Esophagus muscularis mucosa (tissue), 4 donors: ENCODE measurements around the gene PDGFD. TPM values are rescaled to one million over a fixed set of nuclear protein-coding genes. Genes with fewer than 3 reads are reported as not detected.

Experiments used
- DNase-seq: peaks from one replicate; pipeline ENCODE4 v3.0.0-alpha.2; 2017; ENCODE audit errors: extremely low spot score
- H3K27ac ChIP-seq, 4 donors: fragments of 200-600 bp; sonication (generic); replicated peaks in 1 of 4; 1 replicate in 3 of 4; 2 replicates in 1 of 4; pipeline ENCODE4 v1.5.1; 2016 to 2019; ENCODE audit warnings: mild to moderate bottlenecking in 1 of 4
- H3K27me3 ChIP-seq, 4 donors: fragments of 200-600 bp; sonication (generic); one replicate each; pipeline versions ENCODE4 v1.5.1 to v1.6.0; 2016 to 2019
- H3K36me3 ChIP-seq, 4 donors: fragments of 200-600 bp; sonication (generic); one replicate each; pipeline ENCODE4 v1.5.1; 2016 to 2019
- H3K4me1 ChIP-seq, 4 donors: fragments of 200-600 bp; sonication (generic); one replicate each; pipeline ENCODE4 v1.5.1; 2016 to 2019
- H3K4me3 ChIP-seq, 4 donors: fragments of 200-600 bp; sonication (generic); 1 replicate in 2 of 4; 2 replicates in 2 of 4; pipeline ENCODE4 v1.5.1; 2016 to 2019; ENCODE audit warnings: mild to moderate bottlenecking in 4 of 4, moderate library complexity in 1 of 4
- H3K9me3 ChIP-seq, 4 donors: fragments of 200-600 bp; sonication (generic); 1 replicate in 3 of 4; 2 replicates in 1 of 4; pipeline ENCODE4 v1.5.1; 2016 to 2019
- EP300 ChIP-seq: sonication (generic); formaldehyde crosslinking; IDR thresholded peaks from one replicate; pipeline ENCODE4 v1.6.1; 2017; ENCODE audit warnings: antibody characterized with exemption
- POLR2A ChIP-seq: fragments of 450-650 bp; IDR thresholded peaks from one replicate; pipeline ENCODE4 v1.6.1; 2017; ENCODE audit warnings: antibody characterized with exemption, moderate library complexity, mild to moderate bottlenecking, low read depth
- POLR2AphosphoS5 ChIP-seq, 2 donors: sonication (generic); formaldehyde crosslinking; IDR thresholded peaks; one replicate each; pipeline ENCODE4 v1.6.1; 2017; ENCODE audit warnings: antibody characterized with exemption in 2 of 2
- WGBS: methylation state at CpG from one replicate; pipeline ENCODE4 v1.1.5; 2018; 5-methylcytosine and 5-hydroxymethylcytosine counted together
- intact Hi-C: fragments of 100-400 bp; cut with DNase I; formaldehyde crosslinking; loops from one replicate; pipeline ENCODE4 v1.15.1; 2023
- total RNA-seq, 4 donors: library from RNA; depleted of rRNA; stranded (reverse); fragments of >200 nt; gene quantifications; one replicate each; pipeline versions ENCODE4 v1.1.0 to v1.2.1, GENCODE V29; 2016
- TF ChIP-seq, protein P1 (sequence below), 3 experiments: fragments of 200-600 bp in 2 of 3; fragments of 450-650 bp in 1 of 3; sonication (generic) in 2 of 3; IDR thresholded peaks; one replicate each; pipeline ENCODE4 v1.5.1; 2017 to 2019; ENCODE audit warnings: antibody characterized with exemption in 3 of 3, mild to moderate bottlenecking in 2 of 3, moderate library complexity in 1 of 3

Gene PDGFD
- total RNA-seq, 4 donors from 2014 or later, result 4.2 to 8.6 (median 6.5) TPM

DNA sequence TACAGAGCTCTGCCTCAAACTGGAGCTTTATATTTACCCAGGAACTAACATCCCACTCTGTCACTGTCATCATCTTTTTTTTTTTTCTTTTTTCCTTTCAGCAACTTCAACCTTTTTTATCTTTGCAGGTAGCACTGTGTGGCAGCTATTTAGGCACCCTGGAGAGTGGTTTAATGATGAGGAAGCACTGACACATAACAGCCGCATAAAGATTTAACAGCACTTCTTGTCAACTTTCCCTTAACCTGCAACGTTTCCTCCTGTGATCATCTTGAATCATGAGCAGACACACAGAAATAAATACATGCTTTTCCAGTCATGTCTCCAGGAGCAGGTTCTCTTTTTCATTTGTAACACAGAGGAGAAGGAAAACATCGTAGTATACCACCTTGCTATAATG is 34.8 kb downstream of the PDGFD start:
- DNase-seq, result no peak
- TF ChIP-seq POLR2A (no peak), EP300 (no peak), POLR2AphosphoS5 (IDR thresholded peaks at IDR 0.05) (no peak)
- TF ChIP-seq, protein P1, sequence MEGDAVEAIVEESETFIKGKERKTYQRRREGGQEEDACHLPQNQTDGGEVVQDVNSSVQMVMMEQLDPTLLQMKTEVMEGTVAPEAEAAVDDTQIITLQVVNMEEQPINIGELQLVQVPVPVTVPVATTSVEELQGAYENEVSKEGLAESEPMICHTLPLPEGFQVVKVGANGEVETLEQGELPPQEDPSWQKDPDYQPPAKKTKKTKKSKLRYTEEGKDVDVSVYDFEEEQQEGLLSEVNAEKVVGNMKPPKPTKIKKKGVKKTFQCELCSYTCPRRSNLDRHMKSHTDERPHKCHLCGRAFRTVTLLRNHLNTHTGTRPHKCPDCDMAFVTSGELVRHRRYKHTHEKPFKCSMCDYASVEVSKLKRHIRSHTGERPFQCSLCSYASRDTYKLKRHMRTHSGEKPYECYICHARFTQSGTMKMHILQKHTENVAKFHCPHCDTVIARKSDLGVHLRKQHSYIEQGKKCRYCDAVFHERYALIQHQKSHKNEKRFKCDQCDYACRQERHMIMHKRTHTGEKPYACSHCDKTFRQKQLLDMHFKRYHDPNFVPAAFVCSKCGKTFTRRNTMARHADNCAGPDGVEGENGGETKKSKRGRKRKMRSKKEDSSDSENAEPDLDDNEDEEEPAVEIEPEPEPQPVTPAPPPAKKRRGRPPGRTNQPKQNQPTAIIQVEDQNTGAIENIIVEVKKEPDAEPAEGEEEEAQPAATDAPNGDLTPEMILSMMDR (IDR thresholded peaks at IDR 0.05), result no peak
- no peaks in the 10 kb centered on the region for H3K4me1 ChIP-seq
- no peak overlapping the region for H3K27ac ChIP-seq
- no peak overlapping the region for H3K4me3 ChIP-seq
- intact Hi-C loops, result no loop called here
- 77% methylated on average over 3 of the region's 3 CpGs for WGBS
- H3K27me3 ChIP-seq, result no peaks in the 10 kb centered on the region
- no peaks in the 10 kb centered on the region for H3K9me3 ChIP-seq
- H3K36me3 ChIP-seq, result no peaks in the 10 kb centered on the region

GRCh38 chr11:104127828-104128227 is 36.1 kb downstream of the PDGFD start:
- H3K4me3 ChIP-seq, result no peak overlapping the region
- 91% methylated on average over 2 of the region's 2 CpGs for WGBS
- no peak for DNase-seq
- no peaks in the 10 kb centered on the region for H3K36me3 ChIP-seq
- TF ChIP-seq POLR2A (no peak), POLR2AphosphoS5 (IDR thresholded peaks at IDR 0.05) (no peak), EP300 (no peak)
- TF ChIP-seq, protein P1 (IDR thresholded peaks at IDR 0.05), result no peak
- no peaks in the 10 kb centered on the region for H3K27me3 ChIP-seq
- no peak overlapping the region for H3K27ac ChIP-seq
- intact Hi-C loops, result no loop called here
- H3K4me1 ChIP-seq, result no peaks in the 10 kb centered on the region
- H3K9me3 ChIP-seq, result no peaks in the 10 kb centered on the region

GRCh38 chr11:104126464-104126863 is 37.5 kb downstream of the PDGFD start:
- intact Hi-C loops, result no loop called here
- H3K9me3 ChIP-seq, result no peaks in the 10 kb centered on the region
- no peaks in the 10 kb centered on the region for H3K4me1 ChIP-seq
- H3K4me3 ChIP-seq, result no peak overlapping the region
- H3K27me3 ChIP-seq, result no peaks in the 10 kb centered on the region
- DNase-seq, result no peak
- 100% methylated on average over 1 of the region's 1 CpG for WGBS
- H3K36me3 ChIP-seq, result no peaks in the 10 kb centered on the region
- H3K27ac ChIP-seq, result no peak overlapping the region
- TF ChIP-seq, protein P1 (IDR thresholded peaks at IDR 0.05), result no peak
- TF ChIP-seq POLR2A (no peak), POLR2AphosphoS5 (IDR thresholded peaks at IDR 0.05) (no peak), EP300 (no peak)

GRCh38 chr11:104124979-104125378 is 39.0 kb downstream of the PDGFD start:
- intact Hi-C loops, result no loop called here
- DNase-seq, result no peak
- no peak overlapping the region for H3K4me3 ChIP-seq
- no peaks in the 10 kb centered on the region for H3K27me3 ChIP-seq
- H3K4me1 ChIP-seq, result no peaks in the 10 kb centered on the region
- H3K36me3 ChIP-seq, result no peaks in the 10 kb centered on the region
- WGBS, result 59% methylated on average over 1 of the region's 1 CpG
- no peak for TF ChIP-seq POLR2AphosphoS5 (IDR thresholded peaks at IDR 0.05)
- TF ChIP-seq, protein P1 (IDR thresholded peaks at IDR 0.05), result no peak
- TF ChIP-seq POLR2A, result no peak
- TF ChIP-seq EP300, result no peak
- H3K9me3 ChIP-seq, result no peaks in the 10 kb centered on the region
- H3K27ac ChIP-seq, result no peak overlapping the region

GRCh38 chr11:104122836-104123235 is 41.1 kb downstream of the PDGFD start:
- TF ChIP-seq EP300 (no peak), POLR2A (no peak), POLR2AphosphoS5 (IDR thresholded peaks at IDR 0.05) (no peak)
- TF ChIP-seq, protein P1 (IDR thresholded peaks at IDR 0.05), result no peak
- 73% methylated on average over 2 of the region's 2 CpGs for WGBS
- H3K4me1 ChIP-seq, result no peaks in the 10 kb centered on the region
- DNase-seq, result no peak
- no peaks in the 10 kb centered on the region for H3K9me3 ChIP-seq
- intact Hi-C loops, result no loop called here
- no peaks in the 10 kb centered on the region for H3K27me3 ChIP-seq
- H3K27ac ChIP-seq, result no peak overlapping the region
- H3K4me3 ChIP-seq, result no peak overlapping the region
- no peaks in the 10 kb centered on the region for H3K36me3 ChIP-seq
